ENCODE data around the gene SCN2B. TPM values are rescaled to one million over a fixed set of nuclear protein-coding genes. Genes with fewer than 3 reads are reported as not detected.

The SCN2B gene
- total RNA-seq, 2 experiments from 2014 or later, result not detected

DNA sequence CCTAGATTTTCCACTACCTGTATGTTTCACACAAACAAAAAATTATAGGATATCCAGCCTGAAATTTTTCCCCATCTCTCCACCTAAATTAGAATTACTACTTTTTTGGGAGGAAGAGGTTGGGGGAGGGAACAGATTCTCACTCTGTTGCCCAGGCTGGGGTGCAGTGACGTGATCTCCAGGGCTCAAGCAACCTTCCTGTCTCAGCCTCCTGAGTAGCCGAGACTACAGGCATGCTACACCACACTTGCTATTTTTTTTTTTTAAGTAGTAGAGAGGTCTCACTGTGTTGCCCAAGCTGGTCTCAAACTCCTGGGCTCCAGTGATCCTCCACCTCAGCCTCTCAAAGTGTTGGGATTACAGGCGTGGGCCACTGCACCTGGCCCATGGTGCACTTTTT lies 38.8 kb upstream of the SCN2B start:
- H3K9me3 Mint-ChIP-seq, result no peaks in the 10 kb centered on the region
- ChIA-PET POLR2A (interaction anchor here (1.2 to 15.3 kb wide), 9 partner anchors 10 to 127 kb away, joined by 3 to 249 read pairs (median 7); partner anchors contain the start of genes CD3D, JAML, MPZL2 and MPZL3), CTCF (interaction anchor here (0.7 to 4.5 kb wide), 5 partner anchors 11 to 132 kb away, joined by 3 to 47 read pairs (median 13); partner anchors contain the start of gene JAML)
- peaks cover 90% of the 10 kb centered on the region for H3K4me1 Mint-ChIP-seq
- no peaks in the 10 kb centered on the region for H3K27me3 Mint-ChIP-seq
- peaks cover 53% of the 10 kb centered on the region for H3K36me3 Mint-ChIP-seq (ENCODE audit: low read depth)
- DNase-seq, result peak; percentile 55
- peak overlapping the region; percentile 94 for H3K27ac Mint-ChIP-seq
- H3K4me3 Mint-ChIP-seq, result peak overlapping the region; percentile 50

DNA sequence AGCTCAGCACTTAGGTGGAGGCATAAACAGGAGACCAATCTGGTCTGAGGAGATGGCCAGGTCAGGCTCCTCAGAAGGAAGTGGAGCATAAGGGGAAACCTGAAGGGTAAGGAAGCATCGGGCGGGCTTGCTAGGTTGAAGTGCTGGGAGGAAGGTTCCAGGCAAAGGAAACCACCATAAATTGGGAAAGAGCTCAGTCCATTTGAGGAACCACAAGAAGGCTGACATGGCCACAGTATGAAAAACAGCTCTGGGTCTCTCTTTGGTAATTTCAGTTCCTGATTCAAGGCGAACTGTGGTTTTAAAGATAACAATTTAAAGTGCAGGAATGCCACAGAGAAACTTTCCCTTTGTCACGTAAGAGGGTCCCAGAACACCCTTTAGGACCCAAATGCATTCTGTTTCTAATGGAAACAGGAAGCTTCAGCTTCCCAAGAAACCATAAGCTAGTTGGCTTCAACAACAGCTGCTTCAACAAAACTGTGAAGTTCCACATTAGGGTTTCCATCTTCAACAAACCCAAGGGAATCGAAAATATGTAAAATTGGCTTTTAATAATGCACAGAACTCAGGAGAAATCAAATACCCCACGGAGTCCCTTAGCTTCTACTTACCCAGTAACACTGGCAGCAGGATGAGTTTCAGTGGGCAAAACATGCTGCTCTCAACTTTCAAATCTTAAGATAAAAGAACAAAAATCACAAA lies 37.9 kb upstream of the SCN2B start:
- DNase-seq, result no peak
- H3K27me3 Mint-ChIP-seq, result no peaks in the 10 kb centered on the region
- H3K9me3 Mint-ChIP-seq, result no peaks in the 10 kb centered on the region
- ChIA-PET CTCF (interaction anchor here (0.5 to 4.5 kb wide), 10 partner anchors 8 to 887 kb away, joined by 3 to 47 read pairs (median 4); partner anchors contain the start of genes CD3E, CEP164 and JAML), POLR2A (interaction anchor here (1.1 to 15.3 kb wide), 11 partner anchors 8 to 221 kb away, joined by 3 to 249 read pairs (median 4); partner anchors contain the start of genes JAML and MPZL3)
- peak overlapping the region; percentile 50 for H3K4me3 Mint-ChIP-seq
- peaks cover 50% of the 10 kb centered on the region for H3K36me3 Mint-ChIP-seq (ENCODE audit: low read depth)
- peak overlapping the region; percentile 94 for H3K27ac Mint-ChIP-seq
- peaks cover 85% of the 10 kb centered on the region for H3K4me1 Mint-ChIP-seq

DNA sequence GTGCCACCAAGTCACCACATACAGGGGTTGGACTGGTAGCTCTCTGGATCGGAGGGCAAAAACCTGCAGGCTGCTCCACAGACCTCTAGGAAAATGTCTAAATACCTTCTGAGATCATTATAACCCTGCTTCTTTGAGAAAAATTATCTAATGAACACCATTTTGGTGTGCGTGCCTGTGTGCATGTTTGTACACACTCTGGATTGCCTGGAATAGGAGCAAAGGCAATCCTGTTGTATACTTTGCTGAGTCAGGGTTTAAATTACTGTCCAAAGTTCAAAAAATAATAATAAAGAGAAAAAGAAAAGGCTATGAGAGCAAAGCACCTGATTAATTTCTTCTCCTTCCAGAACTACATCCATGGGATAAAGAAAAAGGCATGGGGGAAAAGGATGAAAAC lies 37.3 kb upstream of the SCN2B start:
- H3K27ac Mint-ChIP-seq, result peak overlapping the region; percentile 94
- peak overlapping the region; percentile 3 for H3K4me3 Mint-ChIP-seq
- CTCF ChIA-PET, result interaction anchor here (1.2 to 4.5 kb wide), 8 partner anchors 9 to 90 kb away, joined by 3 to 47 read pairs (median 6); partner anchors contain the start of genes CD3E and JAML
- no peaks in the 10 kb centered on the region for H3K27me3 Mint-ChIP-seq
- DNase-seq, result no peak
- H3K9me3 Mint-ChIP-seq, result no peaks in the 10 kb centered on the region
- POLR2A ChIA-PET, result interaction anchor here (1.0 to 15.3 kb wide), 10 partner anchors 9 to 222 kb away, joined by 3 to 249 read pairs (median 6); partner anchors contain the start of genes JAML, MPZL3 and UBE4A
- H3K36me3 Mint-ChIP-seq (ENCODE audit: low read depth), result peaks cover 52% of the 10 kb centered on the region
- H3K4me1 Mint-ChIP-seq, result peaks cover 85% of the 10 kb centered on the region

DNA sequence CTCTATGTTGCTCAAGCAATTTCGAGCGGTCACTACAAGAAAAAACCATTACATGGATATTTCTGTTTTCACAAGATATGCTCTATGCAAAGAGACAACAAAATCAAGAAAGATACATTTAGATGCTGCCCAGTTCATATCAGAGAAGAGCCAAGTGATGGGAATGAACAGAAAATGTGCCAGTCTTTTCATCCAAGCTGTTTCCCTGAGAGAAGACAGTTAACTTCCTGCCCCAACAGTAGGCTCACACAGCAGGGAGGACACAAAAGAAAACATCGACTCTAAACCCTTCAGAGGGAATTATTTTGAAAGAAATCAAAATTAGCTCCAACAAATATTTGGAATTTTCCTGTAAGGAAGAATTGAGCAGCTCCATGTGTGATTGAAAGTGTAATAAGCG lies 36.8 kb upstream of the SCN2B start:
- peaks cover 82% of the 10 kb centered on the region for H3K4me1 Mint-ChIP-seq
- no peak for DNase-seq
- ChIA-PET CTCF (interaction anchor here (1.3 to 4.5 kb wide), 4 partner anchors 9 to 83 kb away, joined by 3 to 47 read pairs (median 18); partner anchors contain the start of gene JAML), POLR2A (interaction anchor here (1.0 to 15.3 kb wide), 9 partner anchors 9 to 222 kb away, joined by 3 to 249 read pairs (median 4); partner anchors contain the start of genes JAML and UBE4A)
- no peaks in the 10 kb centered on the region for H3K27me3 Mint-ChIP-seq
- no peak overlapping the region for H3K4me3 Mint-ChIP-seq
- peaks cover 55% of the 10 kb centered on the region for H3K36me3 Mint-ChIP-seq (ENCODE audit: low read depth)
- no peaks in the 10 kb centered on the region for H3K9me3 Mint-ChIP-seq
- peak overlapping the region; percentile 94 for H3K27ac Mint-ChIP-seq

DNA sequence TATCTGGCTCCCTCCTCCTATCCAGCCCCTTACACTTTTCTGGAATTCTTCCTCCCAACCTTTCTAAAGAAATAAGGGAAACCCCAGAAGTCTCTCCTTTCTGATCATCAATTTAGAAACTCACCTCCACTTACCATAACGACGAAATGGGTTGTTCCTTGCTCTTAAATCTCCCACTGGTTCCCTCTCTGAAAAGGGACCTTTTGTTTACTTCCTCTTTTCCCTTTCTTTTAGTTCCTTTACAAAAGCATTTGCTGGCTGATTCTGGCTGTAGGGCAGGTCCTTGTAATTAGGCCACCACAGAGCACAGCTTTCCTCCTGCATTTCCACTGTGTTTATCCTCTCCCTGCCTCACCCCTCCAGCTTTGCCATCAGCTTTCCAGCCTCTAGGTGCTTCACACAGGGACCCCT lies 36.3 kb upstream of the SCN2B start:
- ChIA-PET POLR2A (interaction anchor here (0.6 to 15.3 kb wide), 7 partner anchors 9 to 147 kb away, joined by 3 to 249 read pairs (median 3); partner anchors contain the start of genes JAML and UBE4A), CTCF (interaction anchor here (1.4 to 4.1 kb wide), 3 partner anchors 13 to 83 kb away, joined by 5 to 30 read pairs (median 12); partner anchors contain the start of gene JAML)
- Mint-ChIP-seq H3K36me3 (ENCODE audit: low read depth) (peaks cover 58% of the 10 kb centered on the region), H3K9me3 (no peaks in the 10 kb centered on the region), H3K27ac (peak overlapping the region; percentile 94), H3K27me3 (no peaks in the 10 kb centered on the region), H3K4me1 (peaks cover 82% of the 10 kb centered on the region), H3K4me3 (no peak overlapping the region)
- no peak for DNase-seq

DNA sequence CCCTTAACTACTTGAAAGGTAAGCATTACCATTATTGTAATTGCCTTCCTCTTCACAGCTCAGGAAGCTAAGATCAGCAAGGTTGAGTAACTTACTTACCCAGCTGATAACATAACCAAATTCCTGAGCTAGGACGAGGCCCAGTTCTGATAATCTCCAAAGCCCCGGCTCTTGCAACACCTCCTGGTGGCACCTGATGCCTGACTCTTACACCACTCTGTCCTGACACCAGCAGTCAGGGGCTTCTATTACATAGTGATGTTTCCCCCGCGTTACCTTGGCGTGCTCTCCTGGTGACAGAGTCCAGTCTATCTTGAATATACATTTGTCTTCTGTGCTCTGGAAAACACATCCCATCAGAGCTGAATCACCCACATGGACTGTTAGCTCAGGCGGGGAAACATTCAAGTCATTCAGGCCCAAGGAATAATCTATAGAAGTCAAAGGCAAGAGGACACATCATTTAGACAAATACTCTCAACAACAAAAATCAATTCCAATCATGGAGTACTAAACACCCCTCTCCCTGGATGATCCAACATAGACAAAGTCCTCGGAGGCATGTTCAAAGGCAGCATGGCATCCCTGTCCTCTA lies 35.8 kb upstream of the SCN2B start:
- CTCF ChIA-PET, result interaction anchor here (1.3 to 2.3 kb wide), 5 partner anchors 10 to 395 kb away, joined by 3 to 12 read pairs (median 3); partner anchors contain the start of gene CD3G
- Mint-ChIP-seq H3K4me3 (no peak overlapping the region), H3K9me3 (no peaks in the 10 kb centered on the region), H3K4me1 (peaks cover 79% of the 10 kb centered on the region), H3K27me3 (no peaks in the 10 kb centered on the region), H3K27ac (no peak overlapping the region), H3K36me3 (ENCODE audit: low read depth) (peaks cover 60% of the 10 kb centered on the region)
- DNase-seq, result no peak
- POLR2A ChIA-PET, result interaction anchor here (0.6 to 15.3 kb wide), 4 partner anchors 8 to 34 kb away, joined by 3 to 249 read pairs (median 8); partner anchors contain the start of gene JAML

DNA sequence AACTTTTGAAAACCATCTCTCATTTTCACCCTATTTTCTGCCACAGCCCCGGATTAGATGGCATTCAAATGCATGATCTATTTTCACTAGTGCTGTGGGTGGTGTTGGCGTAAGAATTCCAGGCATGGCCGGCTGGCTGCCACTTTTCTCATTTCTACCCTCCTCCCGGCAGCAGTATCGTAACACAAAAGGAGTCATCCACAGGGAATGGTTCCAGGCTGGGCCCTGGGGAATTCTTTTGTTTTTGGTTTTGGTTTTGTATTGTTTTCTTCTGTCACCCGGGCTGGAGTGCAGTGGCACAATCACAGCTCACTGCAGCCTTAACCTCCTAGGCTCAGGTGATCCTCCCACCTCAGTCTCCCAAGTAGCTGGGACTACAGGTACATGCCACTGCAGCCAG lies 34.6 kb upstream of the SCN2B start:
- Mint-ChIP-seq H3K9me3 (peaks cover 2% of the 10 kb centered on the region), H3K36me3 (ENCODE audit: low read depth) (peaks cover 72% of the 10 kb centered on the region), H3K27me3 (no peaks in the 10 kb centered on the region), H3K27ac (no peak overlapping the region), H3K4me1 (peaks cover 80% of the 10 kb centered on the region), H3K4me3 (no peak overlapping the region)
- no peak for DNase-seq
- POLR2A ChIA-PET, result interaction anchor here (0.6 to 2.5 kb wide), 6 partner anchors 9 to 35 kb away, joined by 3 to 12 read pairs (median 4); no protein-coding TSS in a partner anchor
- CTCF ChIA-PET, result interaction anchor here (1.2 to 2.3 kb wide), 6 partner anchors 9 to 393 kb away, joined by 3 to 12 read pairs (median 3); partner anchors contain the start of gene CD3G

DNA sequence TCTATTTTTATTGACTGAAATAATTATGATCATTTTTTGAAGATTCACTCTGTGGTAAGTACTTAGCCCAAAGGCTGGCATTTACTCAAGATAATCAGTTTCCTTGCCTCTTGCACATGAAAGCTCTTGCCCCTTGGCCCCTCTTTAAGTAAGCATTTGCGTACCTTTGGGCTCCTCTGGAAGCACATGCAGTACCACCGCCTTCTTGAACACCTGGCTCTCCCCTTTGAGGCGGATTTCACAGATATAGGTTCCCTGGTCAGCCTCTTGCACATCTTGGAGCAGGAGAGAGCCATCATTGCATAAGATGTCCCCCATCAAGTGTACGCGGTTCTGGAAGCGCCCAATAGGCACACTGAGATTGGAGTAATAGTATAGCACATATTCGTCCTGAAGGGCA lies 33.9 kb upstream of the SCN2B start:
- Mint-ChIP-seq H3K4me3 (no peak overlapping the region), H3K36me3 (ENCODE audit: low read depth) (peaks cover 79% of the 10 kb centered on the region), H3K27me3 (no peaks in the 10 kb centered on the region), H3K27ac (no peak overlapping the region), H3K9me3 (peaks cover 2% of the 10 kb centered on the region), H3K4me1 (peaks cover 80% of the 10 kb centered on the region)
- ChIA-PET POLR2A (interaction anchor here (1.8 to 2.5 kb wide), 2 partner anchors 10 to 36 kb away, joined by 4 to 12 read pairs; no protein-coding TSS in a partner anchor), CTCF (interaction anchor here (2.1 kb wide), 1 partner anchor 8 kb away, joined by 10 read pairs; no protein-coding TSS in a partner anchor)
- DNase-seq, result no peak

DNA sequence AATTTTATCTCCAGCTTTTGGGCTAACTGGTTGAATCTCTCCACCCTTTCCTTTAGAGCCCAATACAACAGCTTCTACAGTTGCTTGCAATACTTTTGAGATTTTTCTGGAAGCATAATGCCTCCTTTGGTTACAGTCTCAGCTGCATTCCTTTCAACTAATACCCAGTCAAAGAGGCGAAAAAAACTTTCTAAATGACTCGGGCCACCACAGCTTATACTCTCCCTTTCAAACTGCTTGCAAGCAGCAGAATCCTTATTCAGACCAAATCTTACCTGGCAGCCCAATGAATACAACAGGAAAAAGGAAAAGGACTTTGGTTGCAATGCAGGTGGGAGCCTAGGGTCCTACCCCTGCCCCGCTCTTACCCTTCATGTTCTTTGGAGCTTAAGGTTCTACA lies 32.6 kb upstream of the SCN2B start:
- Mint-ChIP-seq H3K4me1 (peaks cover 70% of the 10 kb centered on the region), H3K9me3 (peaks cover 2% of the 10 kb centered on the region), H3K27me3 (no peaks in the 10 kb centered on the region), H3K27ac (no peak overlapping the region), H3K4me3 (no peak overlapping the region), H3K36me3 (ENCODE audit: low read depth) (peaks cover 82% of the 10 kb centered on the region)
- CTCF ChIA-PET, result interaction anchor here (1.4 to 2.9 kb wide), 3 partner anchors 10 to 86 kb away, joined by 4 to 19 read pairs (median 6); no protein-coding TSS in a partner anchor
- POLR2A ChIA-PET, result interaction anchor here (0.6 to 1.5 kb wide), 5 partner anchors 8 to 229 kb away, joined by 4 to 8 read pairs (median 6); partner anchors contain the start of gene JAML
- no peak for DNase-seq

DNA sequence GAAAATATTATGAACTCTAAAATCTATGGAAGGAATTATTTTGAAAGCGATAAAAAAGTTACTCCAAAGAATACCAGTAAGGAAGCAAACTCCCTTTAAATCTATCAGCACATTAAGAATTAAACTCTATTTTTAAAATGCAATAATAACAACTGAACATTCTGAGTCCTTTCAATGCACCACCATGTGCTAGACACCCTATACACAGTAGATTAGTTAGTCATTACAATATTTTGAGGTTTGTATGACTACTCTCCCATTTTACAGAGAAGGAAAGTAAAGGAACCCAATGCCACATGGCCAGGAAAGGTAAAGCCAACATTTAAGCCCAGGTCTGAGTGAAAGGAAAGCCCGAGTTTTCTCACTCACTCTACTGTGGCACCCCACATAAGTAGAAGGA lies 30.6 kb upstream of the SCN2B start:
- H3K4me3 Mint-ChIP-seq, result no peak overlapping the region
- H3K27me3 Mint-ChIP-seq, result no peaks in the 10 kb centered on the region
- POLR2A ChIA-PET, result interaction anchor here (2.0 to 5.7 kb wide), 2 partner anchors 13 to 33 kb away, joined by 11 to 249 read pairs; partner anchors contain the start of gene JAML
- H3K27ac Mint-ChIP-seq, result peak overlapping the region; percentile 85
- peaks cover 66% of the 10 kb centered on the region for H3K36me3 Mint-ChIP-seq (ENCODE audit: low read depth)
- H3K4me1 Mint-ChIP-seq, result peaks cover 50% of the 10 kb centered on the region
- no peak for DNase-seq
- H3K9me3 Mint-ChIP-seq, result peaks cover 2% of the 10 kb centered on the region
- CTCF ChIA-PET, result interaction anchor here (0.8 to 2.9 kb wide), 3 partner anchors 9 to 88 kb away, joined by 3 to 19 read pairs (median 4); no protein-coding TSS in a partner anchor

DNA sequence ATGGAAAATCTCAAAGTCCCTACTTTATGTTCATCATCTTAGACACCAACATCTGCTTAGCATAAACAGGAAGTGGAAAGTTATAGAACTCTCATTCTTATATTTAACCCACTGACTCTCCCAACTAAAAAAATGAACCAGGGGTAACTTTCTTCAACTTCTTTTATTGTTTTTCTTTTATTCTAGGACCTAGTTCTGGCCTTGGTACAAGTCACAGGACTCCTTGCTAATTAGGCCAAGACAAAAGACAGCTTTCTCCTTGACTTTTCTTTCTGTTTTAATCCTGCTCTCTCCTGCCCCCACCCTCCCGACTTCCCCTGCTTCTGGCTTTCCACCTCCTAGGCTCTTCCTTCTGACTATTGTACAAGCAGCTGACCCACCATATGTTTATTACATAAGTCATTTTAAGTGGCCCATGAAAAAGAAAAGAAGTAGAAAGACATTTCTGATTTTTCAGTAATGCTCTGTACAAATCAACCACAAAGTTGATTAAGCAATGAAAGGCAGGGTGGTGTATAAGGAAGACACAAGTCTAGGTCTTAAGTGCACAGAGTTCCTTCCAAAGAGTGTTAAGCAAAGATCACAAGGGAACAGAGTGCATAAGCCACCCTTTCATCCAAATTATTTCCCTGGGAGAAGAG lies 30.1 kb upstream of the SCN2B start:
- DNase-seq, result no peak
- Mint-ChIP-seq H3K27me3 (no peaks in the 10 kb centered on the region), H3K4me1 (peaks cover 45% of the 10 kb centered on the region), H3K4me3 (no peak overlapping the region), H3K27ac (peak overlapping the region; percentile 85), H3K36me3 (ENCODE audit: low read depth) (peaks cover 60% of the 10 kb centered on the region), H3K9me3 (peaks cover 2% of the 10 kb centered on the region)
- ChIA-PET POLR2A (interaction anchor here (2.0 to 5.7 kb wide), 2 partner anchors 14 to 33 kb away, joined by 11 to 249 read pairs; partner anchors contain the start of gene JAML), CTCF (interaction anchor here (0.8 to 0.9 kb wide), 2 partner anchors 12 to 19 kb away, joined by 3 read pairs; no protein-coding TSS in a partner anchor)
